ENCODE data around the gene IL17RE. TPM values are rescaled to one million over a fixed set of nuclear protein-coding genes. Genes with fewer than 3 reads are reported as not detected.

IL17RE gene
- total and polyA plus RNA-seq, 2 donors (not counting 3 experiments of a cell fraction or from before 2014, with no cell fraction given) = 1.2 to 1.3 TPM

DNA sequence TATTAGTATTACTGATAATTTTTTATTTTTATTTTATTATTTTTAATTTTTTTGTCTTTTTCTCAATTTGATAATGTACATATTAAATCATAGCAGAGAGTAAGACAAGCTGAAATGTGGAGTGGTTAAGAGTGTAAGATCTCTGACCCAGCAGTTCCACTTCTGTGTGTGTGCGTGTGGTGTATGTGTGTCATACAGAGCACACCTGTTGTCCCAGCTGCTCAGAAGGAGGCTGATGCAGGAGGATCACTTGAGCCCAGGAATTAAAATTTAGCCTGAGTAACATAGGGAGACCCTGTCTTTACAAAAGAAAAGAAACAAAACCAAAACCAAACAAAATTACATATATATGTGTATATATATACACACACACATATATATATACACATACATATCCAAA is 21.2 kb upstream of the IL17RE start:
- POLR2A ChIA-PET = interaction anchor here (0.8 kb wide), 1 partner anchor 399 kb away, joined by 5 read pairs; no protein-coding TSS in a partner anchor
- Histone ChIP-seq H3K4me2 (ENCODE audit: insufficient read depth, low read length) (no peak overlapping the region), H3K9me3 (replicated peaks; ENCODE audit: control insufficient read depth, insufficient read depth, low read length) (no peaks in the 10 kb centered on the region), H3K9ac (replicated peaks; ENCODE audit: extremely low read depth, insufficient read depth, low read length) (no peak overlapping the region), H3K4me3 (replicated peaks in 1 of 3; ENCODE audit: insufficient read depth in 1 of 3, low read depth in 1 of 3, low read length in 3 of 3) (no peak overlapping the region), H3K79me2 (ENCODE audit: control insufficient read depth, insufficient read depth, low read length) (no peaks in the 10 kb centered on the region), H3K9me1 (replicated peaks; ENCODE audit: control insufficient read depth, extremely low read depth, insufficient read depth, low read length) (no peaks in the 10 kb centered on the region), H3K27me3 (ENCODE audit: control insufficient read depth in 2 of 2, insufficient read depth in 2 of 2, low read length in 2 of 2) (no peaks in the 10 kb centered on the region), H4K20me1 (replicated peaks; ENCODE audit: control insufficient read depth, extremely low read depth, insufficient read depth, low read length) (no peaks in the 10 kb centered on the region), H3K4me1 (ENCODE audit: control insufficient read depth, extremely low read depth, insufficient read depth, low read length) (peaks cover 7% of the 10 kb centered on the region), H2AFZ (ENCODE audit: low read depth, low read length) (no peak overlapping the region), H3K27ac (ENCODE audit: insufficient read depth, low read depth, low read length) (no peak overlapping the region), H3K36me3 (ENCODE audit: control insufficient read depth in 2 of 2, extremely low read depth in 1 of 2, insufficient read depth in 2 of 2, low read length in 2 of 2) (no peaks in the 10 kb centered on the region)
- CTCF ChIA-PET = no interaction called here
- BruUV-seq (replicated peaks) = no TSS peak
- intact Hi-C loops (cut with micrococcal nuclease) (no loop called here), dilution Hi-C loops (cut with MboI; ENCODE audit: extremely low pct_ligation_motif_present, low sequenced_read_pairs) (no loop called here)
- FAIRE-seq (no peak), DNase-seq (ENCODE audit: low read depth, low spot score) (no peak)
- TF ChIP-seq FOS (IDR thresholded peaks at IDR 0.05; ENCODE audit: borderline replicate concordance, insufficient read depth, low read length) (no peak), MYC (IDR thresholded peaks at IDR 0.05; ENCODE audit: low read depth, low read length) (no peak)

- Histone ChIP-seq H3K27ac (ENCODE audit: insufficient read depth, low read depth, low read length) (no peak overlapping the region), H3K9ac (replicated peaks; ENCODE audit: extremely low read depth, insufficient read depth, low read length) (peak overlapping the region; percentile 1), H3K4me2 (ENCODE audit: insufficient read depth, low read length) (no peak overlapping the region), H3K4me3 (replicated peaks in 1 of 3; ENCODE audit: insufficient read depth in 1 of 3, low read depth in 1 of 3, low read length in 3 of 3) (no peak overlapping the region), H3K27me3 (ENCODE audit: control insufficient read depth in 2 of 2, insufficient read depth in 2 of 2, low read length in 2 of 2) (no peaks in the 10 kb centered on the region), H2AFZ (ENCODE audit: low read depth, low read length) (peak overlapping the region; percentile 84), H4K20me1 (replicated peaks; ENCODE audit: control insufficient read depth, extremely low read depth, insufficient read depth, low read length) (no peaks in the 10 kb centered on the region), H3K9me1 (replicated peaks; ENCODE audit: control insufficient read depth, extremely low read depth, insufficient read depth, low read length) (no peaks in the 10 kb centered on the region), H3K79me2 (ENCODE audit: control insufficient read depth, insufficient read depth, low read length) (no peaks in the 10 kb centered on the region), H3K9me3 (replicated peaks; ENCODE audit: control insufficient read depth, insufficient read depth, low read length) (no peaks in the 10 kb centered on the region), H3K36me3 (ENCODE audit: control insufficient read depth in 2 of 2, extremely low read depth in 1 of 2, insufficient read depth in 2 of 2, low read length in 2 of 2) (no peaks in the 10 kb centered on the region), H3K4me1 (ENCODE audit: control insufficient read depth, extremely low read depth, insufficient read depth, low read length) (peaks cover 7% of the 10 kb centered on the region)
- ChIA-PET CTCF (interaction anchor here (0.7 to 2.3 kb wide), 8 partner anchors 10 to 147 kb away, joined by 3 to 14 read pairs (median 4); partner anchors contain the start of genes CRELD1, IL17RE and RPUSD3), POLR2A (interaction anchor here (0.6 to 1.2 kb wide), 3 partner anchors 10 to 49 kb away, joined by 3 to 10 read pairs (median 6); partner anchors contain the start of gene CRELD1)
- DNase-seq (ENCODE audit: low read depth, low spot score) (no peak), FAIRE-seq (no peak)
- dilution Hi-C loops (cut with MboI; ENCODE audit: extremely low pct_ligation_motif_present, low sequenced_read_pairs) = no loop called here
- intact Hi-C loops (cut with micrococcal nuclease) = no loop called here
- TF ChIP-seq FOS (IDR thresholded peaks at IDR 0.05; ENCODE audit: borderline replicate concordance, insufficient read depth, low read length) = no peak
- TF ChIP-seq CTCF (IDR thresholded peaks at IDR 0.05; ENCODE audit: extremely low read depth in 1 of 2, insufficient read depth in 1 of 2, low read depth in 1 of 2, low read length in 2 of 2) = no peak
- no peak for TF ChIP-seq POLR2AphosphoS5 (IDR thresholded peaks at IDR 0.05; ENCODE audit: insufficient read depth, low read depth, low read length)
- TF ChIP-seq, protein P1, sequence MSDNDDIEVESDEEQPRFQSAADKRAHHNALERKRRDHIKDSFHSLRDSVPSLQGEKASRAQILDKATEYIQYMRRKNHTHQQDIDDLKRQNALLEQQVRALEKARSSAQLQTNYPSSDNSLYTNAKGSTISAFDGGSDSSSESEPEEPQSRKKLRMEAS (IDR thresholded peaks at IDR 0.05; ENCODE audit: insufficient read depth, insufficient read length) = no peak
- TF ChIP-seq JUN (IDR thresholded peaks at IDR 0.05; ENCODE audit: borderline replicate concordance, insufficient read depth, insufficient read length, low read depth) = no peak
- TF ChIP-seq MYC (IDR thresholded peaks at IDR 0.05; ENCODE audit: low read depth, low read length) = no peak
- TF ChIP-seq GATA2 (IDR thresholded peaks at IDR 0.05; ENCODE audit: insufficient read depth, insufficient read length, low read depth, low read length) = no peak
- no peak for TF ChIP-seq POLR2A (IDR thresholded peaks at IDR 0.05; ENCODE audit: low read depth, low read length)
- no peak for TF ChIP-seq EZH2 (IDR thresholded peaks at IDR 0.05; ENCODE audit: borderline replicate concordance, low read depth, low read length, severe bottlenecking)
- BruUV-seq (replicated peaks) = no TSS peak
These were observed 18.7 kb upstream of the IL17RE start for GRCh38 chr3:9883706-9884554.
